Activated CD8-positive, alpha-beta memory T cell treated with anti-CD3 and anti-CD28 coated beads for 48 hours (primary cell): ENCODE data around the gene SRSF10.
A peak's percentile ranks its signal among the peaks of the same experiment; 100 is the strongest.
"Not testable (repeated sequence)": the region's sequence is repeated elsewhere in the genome, so short reads cannot be mapped to it uniquely, and the experiment has no call there.

ENCODE experiments used
- DNase-seq, 3 experiments: peaks; one replicate each; pipeline ENCODE4 v3.0.0-alpha.2; 2020; ENCODE audit warnings: low read depth in 2 of 3, low spot score in 2 of 3

SRSF10 gene

GRCh38 chr1:23979881-23980727 is at the start of gene SRSF10:
TSS of gene SRSF10 (minus strand) at chr1:23980327. CDS start at chr1:23980255, 72 bp downstream.
- DNase-seq: peak; percentile 90 to 95 (median 93)

GRCh38 chr1:24027838-24028468 is 47.8 kb upstream of the SRSF10 start:
- DNase-seq: no peak

- DNase-seq: no peak
These were observed 42.6 kb upstream of the SRSF10 start for GRCh38 chr1:24022581-24023361.

GRCh38 chr1:24021403-24022266 is 41.5 kb upstream of the SRSF10 start:
- DNase-seq: no peak

GRCh38 chr1:24020470-24020869 is 40.3 kb upstream of the SRSF10 start:
- DNase-seq: no peak

GRCh38 chr1:24020025-24020424 is 39.9 kb upstream of the SRSF10 start:
- no peak for DNase-seq

GRCh38 chr1:24018611-24019580 is 38.8 kb upstream of the SRSF10 start:
- no peak for DNase-seq

GRCh38 chr1:24015221-24016210 is 35.4 kb upstream of the SRSF10 start:
- no peak for DNase-seq

GRCh38 chr1:24012878-24013277 is 32.8 kb upstream of the SRSF10 start:
- not testable (repeated sequence) for DNase-seq

GRCh38 chr1:24010650-24011049 is 30.5 kb upstream of the SRSF10 start:
- DNase-seq: no peak

- no peak for DNase-seq
These were observed 29.3 kb upstream of the SRSF10 start for GRCh38 chr1:24009406-24009805.

- DNase-seq: not testable (repeated sequence)
These were observed 28.6 kb upstream of the SRSF10 start for GRCh38 chr1:24008574-24009184.

GRCh38 chr1:24007079-24007478 is 27.0 kb upstream of the SRSF10 start:
- no peak for DNase-seq

- DNase-seq: no peak
These were observed 25.0 kb upstream of the SRSF10 start for GRCh38 chr1:24005163-24005562.

GRCh38 chr1:24004132-24004531 is 24.0 kb upstream of the SRSF10 start:
- no peak for DNase-seq

- no peak for DNase-seq
These were observed 23.3 kb upstream of the SRSF10 start for GRCh38 chr1:24003331-24003972.

GRCh38 chr1:24002695-24003094 is 22.6 kb upstream of the SRSF10 start:
- DNase-seq: no peak
